Smooth muscle cell (in vitro differentiated cells): ENCODE measurements around the gene PDSS2. TPM values are rescaled to one million over a fixed set of nuclear protein-coding genes. Genes with fewer than 3 reads are reported as not detected.

Experiments
- DNase-seq: peaks from one replicate; lab custom pipeline; 2025; ENCODE audit not compliant: unreplicated experiment; lab: John Stamatoyannopoulos, UW
- H2AFZ ChIP-seq: fragments of 200-600 bp; sonication (generic); 2 replicates; pipeline ENCODE4 v1.6.0; 2016; ENCODE audit warnings: antibody characterized with exemption, low read depth, mild to moderate bottlenecking
- H3F3A ChIP-seq: fragments of 200-600 bp; sonication (generic); 2 replicates; pipeline ENCODE4 v1.6.0; 2017; ENCODE audit warnings: antibody characterized with exemption, low read depth
- H3K27ac ChIP-seq: fragments of 200-600 bp; sonication (generic); 2 replicates; pipeline ENCODE4 v1.5.1; 2016; ENCODE audit warnings: low read depth, mild to moderate bottlenecking
- H3K27me3 ChIP-seq: fragments of 200-600 bp; sonication (generic); 2 replicates; pipeline ENCODE4 v1.6.1; 2016; ENCODE audit warnings: low read depth, mild to moderate bottlenecking
- H3K36me3 ChIP-seq: fragments of 200-600 bp; sonication (generic); 2 replicates; pipeline ENCODE4 v1.5.1; 2016; ENCODE audit warnings: low read depth
- H3K4me1 ChIP-seq: fragments of 200-600 bp; sonication (generic); 2 replicates; pipeline ENCODE4 v1.5.1; 2016; ENCODE audit warnings: low read depth
- H3K4me2 ChIP-seq: fragments of 200-600 bp; sonication (generic); 2 replicates; pipeline ENCODE4 v1.6.0; 2016; ENCODE audit warnings: mild to moderate bottlenecking
- H3K4me3 ChIP-seq: fragments of 200-600 bp; sonication (generic); 2 replicates; pipeline ENCODE4 v1.5.1; 2016; ENCODE audit warnings: mild to moderate bottlenecking
- H3K79me2 ChIP-seq: fragments of 200-600 bp; sonication (generic); 2 replicates; pipeline ENCODE4 v1.6.0; 2016; ENCODE audit warnings: low read depth, mild to moderate bottlenecking
- H3K9ac ChIP-seq: fragments of 200-600 bp; sonication (generic); 2 replicates; pipeline ENCODE4 v1.6.0; 2016; ENCODE audit warnings: low read depth
- H3K9me3 ChIP-seq: fragments of 200-600 bp; sonication (generic); replicated peaks from 2 replicates; pipeline ENCODE4 v1.5.1; 2016; ENCODE audit warnings: low read depth
- H4K20me1 ChIP-seq: fragments of 200-600 bp; sonication (generic); 2 replicates; pipeline ENCODE4 v1.6.0; 2016; ENCODE audit warnings: low read depth
- WGBS: methylation state at CpG from one replicate; pipeline ENCODE4 v1.1.7; 2016; ENCODE audit warnings: low lambda C conversion rate; 5-methylcytosine and 5-hydroxymethylcytosine counted together
- polyA plus RNA-seq: library from polyadenylated mRNA; unstranded; fragments of >200 nt; fragmentation: Nextera tagmentation; extraction: Ambion mirVana; gene quantifications from 2 replicates; pipeline ENCODE4 v1.2.1, GENCODE V29; 2016
- total RNA-seq: library from RNA; depleted of rRNA; stranded (reverse); fragments of >200 nt; gene quantifications from 2 replicates; pipeline ENCODE4 v1.2.3, GENCODE V29; 2014
- TF ChIP-seq, protein P1 (sequence below): fragments of 200-600 bp; sonication (generic); IDR thresholded peaks from 2 replicates; pipeline ENCODE4 v1.5.1; 2017; ENCODE audit warnings: borderline replicate concordance, mild to moderate bottlenecking, antibody characterized with exemption; ENCODE audit not compliant: insufficient read depth, poor library complexity, severe bottlenecking

The PDSS2 gene
- total and polyA plus RNA-seq, 2 experiments from 2014 or later, result 12.8 to 15.5 TPM

DNA sequence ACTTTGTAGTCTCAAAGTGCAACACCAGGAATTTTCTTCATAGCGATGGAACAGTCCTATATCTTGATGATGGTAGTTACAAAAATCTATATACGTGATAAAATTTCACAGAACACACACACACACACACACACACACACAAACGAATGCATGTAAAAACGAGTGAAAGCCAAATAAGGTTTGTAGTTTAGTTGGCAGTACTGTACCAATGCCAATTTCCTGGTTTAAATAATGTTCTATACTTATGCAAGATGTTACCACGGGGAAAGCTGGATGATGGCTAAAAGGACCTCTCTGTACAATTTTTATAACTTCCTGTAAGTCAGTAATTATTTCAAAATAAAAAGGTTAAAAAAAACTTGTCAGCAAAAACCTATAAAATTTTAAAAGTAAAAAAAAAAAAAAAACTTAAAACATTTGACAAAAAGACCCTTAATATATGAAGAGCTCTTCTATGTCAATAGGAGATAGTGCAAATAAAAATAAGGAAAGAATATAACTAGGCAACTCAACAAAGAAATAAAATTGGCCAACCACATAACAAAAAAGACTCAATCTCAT, 37.6 kb downstream of the PDSS2 start:
- Histone ChIP-seq H3K27ac (no peak overlapping the region), H4K20me1 (peaks cover 41% of the 10 kb centered on the region), H3K4me2 (no peak overlapping the region), H3K36me3 (no peaks in the 10 kb centered on the region), H3K9me3 (no peaks in the 10 kb centered on the region), H3K4me3 (no peak overlapping the region), H2AFZ (no peak overlapping the region), H3F3A (no peaks in the 10 kb centered on the region), H3K9ac (no peak overlapping the region), H3K79me2 (peaks cover 7% of the 10 kb centered on the region), H3K27me3 (no peaks in the 10 kb centered on the region), H3K4me1 (no peaks in the 10 kb centered on the region)
- TF ChIP-seq, protein P1, sequence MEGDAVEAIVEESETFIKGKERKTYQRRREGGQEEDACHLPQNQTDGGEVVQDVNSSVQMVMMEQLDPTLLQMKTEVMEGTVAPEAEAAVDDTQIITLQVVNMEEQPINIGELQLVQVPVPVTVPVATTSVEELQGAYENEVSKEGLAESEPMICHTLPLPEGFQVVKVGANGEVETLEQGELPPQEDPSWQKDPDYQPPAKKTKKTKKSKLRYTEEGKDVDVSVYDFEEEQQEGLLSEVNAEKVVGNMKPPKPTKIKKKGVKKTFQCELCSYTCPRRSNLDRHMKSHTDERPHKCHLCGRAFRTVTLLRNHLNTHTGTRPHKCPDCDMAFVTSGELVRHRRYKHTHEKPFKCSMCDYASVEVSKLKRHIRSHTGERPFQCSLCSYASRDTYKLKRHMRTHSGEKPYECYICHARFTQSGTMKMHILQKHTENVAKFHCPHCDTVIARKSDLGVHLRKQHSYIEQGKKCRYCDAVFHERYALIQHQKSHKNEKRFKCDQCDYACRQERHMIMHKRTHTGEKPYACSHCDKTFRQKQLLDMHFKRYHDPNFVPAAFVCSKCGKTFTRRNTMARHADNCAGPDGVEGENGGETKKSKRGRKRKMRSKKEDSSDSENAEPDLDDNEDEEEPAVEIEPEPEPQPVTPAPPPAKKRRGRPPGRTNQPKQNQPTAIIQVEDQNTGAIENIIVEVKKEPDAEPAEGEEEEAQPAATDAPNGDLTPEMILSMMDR, result no peak
- DNase-seq, result no peak
- WGBS, result 90% methylated on average over 5 of the region's 5 CpGs

DNA sequence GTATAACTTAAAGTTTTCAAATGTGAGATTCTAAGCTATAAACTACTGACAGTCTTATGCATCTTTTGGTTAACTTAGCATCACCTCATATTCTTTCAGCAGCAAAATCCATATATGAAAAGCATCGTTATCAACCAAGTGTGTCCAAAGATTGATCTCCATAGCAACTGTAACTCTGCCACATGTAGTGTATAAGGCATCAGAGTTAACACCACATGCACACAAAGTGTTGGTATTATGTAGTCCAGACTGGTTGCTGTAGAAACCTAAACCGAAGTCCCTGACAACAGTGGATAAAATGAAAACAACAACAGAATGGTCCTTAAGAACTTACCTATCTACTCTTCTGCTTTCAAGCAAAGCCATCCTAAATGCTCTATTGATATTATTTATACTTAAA, 39.6 kb downstream of the PDSS2 start:
- H3K27me3 ChIP-seq, result no peaks in the 10 kb centered on the region
- H3K79me2 ChIP-seq, result peaks cover 7% of the 10 kb centered on the region
- H3K4me1 ChIP-seq, result no peaks in the 10 kb centered on the region
- H3K9ac ChIP-seq, result no peak overlapping the region
- TF ChIP-seq, protein P1, result no peak
- H4K20me1 ChIP-seq, result peaks cover 51% of the 10 kb centered on the region
- DNase-seq, result no peak
- no peaks in the 10 kb centered on the region for H3K9me3 ChIP-seq
- no peak overlapping the region for H2AFZ ChIP-seq
- H3K4me3 ChIP-seq, result no peak overlapping the region
- H3K36me3 ChIP-seq, result no peaks in the 10 kb centered on the region
- H3K4me2 ChIP-seq, result no peak overlapping the region
- H3F3A ChIP-seq, result no peaks in the 10 kb centered on the region
- WGBS, result 89% methylated on average over 2 of the region's 2 CpGs
- H3K27ac ChIP-seq, result no peak overlapping the region

DNA sequence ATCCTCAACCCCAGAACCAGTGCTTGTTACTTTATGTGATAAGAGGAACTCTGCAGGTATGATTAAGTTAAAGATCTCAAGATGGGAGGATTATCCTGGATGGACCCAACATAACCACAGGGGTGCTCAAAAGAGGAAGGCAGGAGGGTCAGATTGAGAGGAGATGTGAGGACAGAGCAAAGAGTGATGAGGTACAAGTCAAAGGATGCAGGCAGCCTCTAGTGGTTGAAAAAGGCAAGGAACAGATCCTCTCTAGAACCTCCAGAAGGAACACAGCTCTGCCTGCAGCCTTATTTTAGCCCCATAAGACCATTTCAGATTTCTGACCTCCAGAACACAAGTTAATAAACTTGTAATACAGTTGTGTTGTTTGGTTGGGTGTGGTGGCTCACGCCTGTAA, 41.2 kb downstream of the PDSS2 start:
- no peak overlapping the region for H3K9ac ChIP-seq
- H2AFZ ChIP-seq, result no peak overlapping the region
- no peak overlapping the region for H3K27ac ChIP-seq
- no peak overlapping the region for H3K4me2 ChIP-seq
- H3K27me3 ChIP-seq, result no peaks in the 10 kb centered on the region
- no peaks in the 10 kb centered on the region for H3K36me3 ChIP-seq
- H3F3A ChIP-seq, result no peaks in the 10 kb centered on the region
- H3K4me1 ChIP-seq, result no peaks in the 10 kb centered on the region
- TF ChIP-seq, protein P1, result no peak
- peaks cover 7% of the 10 kb centered on the region for H3K79me2 ChIP-seq
- peaks cover 58% of the 10 kb centered on the region for H4K20me1 ChIP-seq
- 82% methylated on average over 1 of the region's 1 CpG for WGBS
- no peaks in the 10 kb centered on the region for H3K9me3 ChIP-seq
- no peak for DNase-seq
- no peak overlapping the region for H3K4me3 ChIP-seq

DNA sequence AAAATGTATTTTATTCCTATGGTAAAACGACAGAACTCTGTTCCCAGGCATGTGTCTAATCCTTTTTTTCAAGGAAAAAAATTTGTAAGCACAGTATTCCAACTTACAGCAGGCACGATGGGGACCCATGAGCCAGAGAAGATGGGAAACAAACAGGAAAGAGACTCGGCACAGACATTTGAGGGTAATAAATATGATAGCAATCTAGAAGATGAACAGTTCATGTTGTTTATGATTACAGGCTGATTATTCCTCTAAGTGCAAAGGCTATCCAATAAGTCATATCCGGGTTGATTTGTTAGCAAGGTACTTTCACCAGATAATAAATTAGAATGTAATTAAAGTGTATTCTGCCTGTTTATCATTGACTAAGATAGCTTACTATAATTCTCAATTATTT, 43.2 kb downstream of the PDSS2 start:
- TF ChIP-seq, protein P1, result no peak
- no peak overlapping the region for H2AFZ ChIP-seq
- H3K9ac ChIP-seq, result no peak overlapping the region
- H3K4me3 ChIP-seq, result no peak overlapping the region
- peaks cover 46% of the 10 kb centered on the region for H4K20me1 ChIP-seq
- no peaks in the 10 kb centered on the region for H3K27me3 ChIP-seq
- no peaks in the 10 kb centered on the region for H3F3A ChIP-seq
- DNase-seq, result no peak
- WGBS, result 81% methylated on average over 4 of the region's 4 CpGs
- no peaks in the 10 kb centered on the region for H3K36me3 ChIP-seq
- no peaks in the 10 kb centered on the region for H3K9me3 ChIP-seq
- no peak overlapping the region for H3K27ac ChIP-seq
- no peaks in the 10 kb centered on the region for H3K4me1 ChIP-seq
- H3K4me2 ChIP-seq, result no peak overlapping the region
- peaks cover 3% of the 10 kb centered on the region for H3K79me2 ChIP-seq
